NCI-H1694 treated with DMSO at 0.1 percent for 48 hours (cell line): ENCODE data around the gene ATXN3.
A peak's percentile ranks its signal among the peaks of the same experiment; 100 is the strongest.

Experiments
- DNase-seq: peaks from one replicate; lab custom pipeline; 2025; lab: John Stamatoyannopoulos, UW

The ATXN3 gene

GRCh38 chr14:92106143-92106926 lies at the start of gene ATXN3:
TSS of gene ATXN3 (minus strand) at chr14:92106582. CDS start at chr14:92106552, 30 bp downstream.
- peak; percentile 99 for DNase-seq

GRCh38 chr14:92154283-92154942 lies 48.0 kb upstream of the ATXN3 start:
- DNase-seq = no peak

GRCh38 chr14:92153581-92153980 lies 47.2 kb upstream of the ATXN3 start:
- DNase-seq = no peak

GRCh38 chr14:92144708-92145107 lies 38.3 kb upstream of the ATXN3 start:
- no peak for DNase-seq

- no peak for DNase-seq
These were observed 37.6 kb upstream of the ATXN3 start for GRCh38 chr14:92143962-92144361.

- DNase-seq = no peak
These were observed 36.9 kb upstream of the ATXN3 start for GRCh38 chr14:92143309-92143708.

- DNase-seq = peak; percentile 79
These were observed 28.9 kb upstream of the ATXN3 start for GRCh38 chr14:92135269-92135668.

GRCh38 chr14:92134456-92134855 lies 28.1 kb upstream of the ATXN3 start:
- no peak for DNase-seq

GRCh38 chr14:92122761-92123160 lies 16.4 kb upstream of the ATXN3 start:
- no peak for DNase-seq

GRCh38 chr14:92122351-92122677 lies 15.9 kb upstream of the ATXN3 start:
- DNase-seq = peak; percentile 69

- peak; percentile 92 for DNase-seq
These were observed 15.4 kb upstream of the ATXN3 start, which contains the start of the genes CPSF2 and NDUFB1 for GRCh38 chr14:92121670-92122350. TSS of gene CPSF2 (plus strand) at chr14:92121969. CDS start at chr14:92130985, 9,016 bp downstream. TSS of gene NDUFB1 (minus strand) at chr14:92121706. CDS start at chr14:92117637, 4,069 bp downstream.

- peak; percentile 52 for DNase-seq
These were observed 14.9 kb upstream of the ATXN3 start for GRCh38 chr14:92121207-92121669.

- no peak for DNase-seq
These were observed 3.1 kb upstream of the ATXN3 start for GRCh38 chr14:92109490-92109889.

GRCh38 chr14:92108345-92109254 lies 2.2 kb upstream of the ATXN3 start:
- DNase-seq = no peak

GRCh38 chr14:92105893-92106142 lies 564 bp downstream of the ATXN3 start:
- DNase-seq = peak; percentile 59

- no peak for DNase-seq
These were observed 1.1 kb downstream of the ATXN3 start for GRCh38 chr14:92105073-92105892.

GRCh38 chr14:92103363-92103989 lies 2.9 kb downstream of the ATXN3 start:
- DNase-seq = no peak

- no peak for DNase-seq
These were observed 6.6 kb downstream of the ATXN3 start for GRCh38 chr14:92099802-92100201.

- DNase-seq = no peak
These were observed 13.1 kb downstream of the ATXN3 start for GRCh38 chr14:92093320-92093719.

- DNase-seq = no peak
These were observed 17.9 kb downstream of the ATXN3 start for GRCh38 chr14:92088494-92088893.

- DNase-seq = no peak
These were observed 31.8 kb downstream of the ATXN3 start for GRCh38 chr14:92074555-92074954.
